Liver (tissue), 9 donors: ENCODE results near the gene RASAL2. TPM values are rescaled to one million over a fixed set of nuclear protein-coding genes. Genes with fewer than 3 reads are reported as not detected.
"Not testable (repeated sequence)": the region's sequence is repeated elsewhere in the genome, so short reads cannot be mapped to it uniquely, and the experiment has no call there.

Experiments
- DNase-seq: peaks from one replicate; pipeline ENCODE4 v3.0.0-alpha.2; 2017; ENCODE audit warnings: low spot score
- H3K27ac ChIP-seq, 2 donors: one replicate each; pipeline ENCODE4 v1.7.0; 2013; ENCODE audit warnings: inconsistent platforms in 2 of 2, low read length in 2 of 2, control low read depth in 1 of 2, low read depth in 1 of 2, mild to moderate bottlenecking in 1 of 2
- H3K27me3 ChIP-seq, 4 donors: one replicate each; pipeline versions ENCODE4 v1.6.1 to v1.7.0; 2013; ENCODE audit warnings: low read length in 3 of 4, inconsistent platforms in 1 of 4, mild to moderate bottlenecking in 1 of 4, moderate library complexity in 1 of 4; ENCODE audit not compliant: control insufficient read depth in 4 of 4, insufficient read depth in 4 of 4
- H3K36me3 ChIP-seq, 4 donors: one replicate each; pipeline versions ENCODE4 v1.6.1 to v1.7.0; 2013; ENCODE audit warnings: low read length in 3 of 4, mild to moderate bottlenecking in 3 of 4, low read depth in 1 of 4, moderate library complexity in 1 of 4; ENCODE audit not compliant: control insufficient read depth in 4 of 4, insufficient read depth in 3 of 4
- H3K4me1 ChIP-seq, 4 donors: one replicate each; pipeline versions ENCODE4 v1.6.1 to v1.7.0; 2013; ENCODE audit warnings: low read length in 3 of 4, mild to moderate bottlenecking in 3 of 4, moderate library complexity in 1 of 4; ENCODE audit not compliant: control insufficient read depth in 4 of 4, insufficient read depth in 4 of 4
- H3K4me3 ChIP-seq, 3 donors: one replicate each; pipeline versions ENCODE4 v1.6.1 to v1.7.0; 2013; ENCODE audit warnings: low read length in 3 of 3, control low read depth in 1 of 3, low read depth in 1 of 3, mild to moderate bottlenecking in 1 of 3
- H3K9ac ChIP-seq, 2 donors: one replicate each; pipeline ENCODE4 v1.7.0; 2013; ENCODE audit warnings: low read length in 2 of 2, mild to moderate bottlenecking in 2 of 2, moderate library complexity in 2 of 2, control low read depth in 1 of 2, low read depth in 1 of 2
- H3K9me3 ChIP-seq, 4 donors: one replicate each; pipeline versions ENCODE4 v1.6.1 to v1.7.0; 2013; ENCODE audit warnings: low read length in 3 of 4; ENCODE audit not compliant: control insufficient read depth in 4 of 4
- ATF3 ChIP-seq: IDR thresholded peaks from 2 replicates; pipeline ENCODE4 v1.6.1; 2016; ENCODE audit warnings: antibody characterized with exemption
- CTCF ChIP-seq: fragments of 150-350 bp; IDR thresholded peaks from 2 replicates; pipeline ENCODE4 v1.5.1; 2017; ENCODE audit warnings: improper control_type of control experiment, low read depth, low read length; ENCODE audit not compliant: missing input control
- EGR1 ChIP-seq, 2 donors: IDR thresholded peaks; 2 replicates each; pipeline ENCODE4 v1.6.1; 2016 to 2018; ENCODE audit warnings: antibody characterized with exemption in 2 of 2, low read depth in 2 of 2
- FOXA1 ChIP-seq: IDR thresholded peaks from 2 replicates; pipeline ENCODE4 v1.6.1; 2016; ENCODE audit warnings: antibody characterized with exemption
- FOXA2 ChIP-seq: IDR thresholded peaks from 2 replicates; pipeline ENCODE4 v1.6.1; 2016; ENCODE audit warnings: antibody characterized with exemption
- GABPA ChIP-seq, 2 donors: IDR thresholded peaks in 1 of 2; conservative IDR thresholded peaks in 1 of 2; 2 replicates each; pipeline ENCODE4 v1.6.1; 2016; ENCODE audit warnings: antibody characterized with exemption in 2 of 2, mild to moderate bottlenecking in 1 of 2, moderate library complexity in 1 of 2
- HNF4A ChIP-seq, 2 donors: conservative IDR thresholded peaks; 2 replicates each; pipeline ENCODE4 v1.6.1; 2016; ENCODE audit warnings: antibody characterized with exemption in 2 of 2, mild to moderate bottlenecking in 2 of 2
- HNF4G ChIP-seq: IDR thresholded peaks from 2 replicates; pipeline ENCODE4 v1.6.1; 2016; ENCODE audit warnings: antibody characterized with exemption
- JUND ChIP-seq, 2 donors: IDR thresholded peaks; 2 replicates each; pipeline ENCODE4 v1.6.1; 2016; ENCODE audit warnings: antibody characterized with exemption in 2 of 2
- MAX ChIP-seq: IDR thresholded peaks from 2 replicates; pipeline ENCODE4 v1.6.1; 2016; ENCODE audit warnings: antibody characterized with exemption
- NR2F2 ChIP-seq: IDR thresholded peaks from 2 replicates; pipeline ENCODE4 v1.6.1; 2016; ENCODE audit warnings: antibody characterized with exemption
- RAD21 ChIP-seq, 2 donors: IDR thresholded peaks; 2 replicates each; pipeline ENCODE4 v1.6.1; 2016; ENCODE audit warnings: antibody characterized with exemption in 2 of 2, mild to moderate bottlenecking in 2 of 2
- REST ChIP-seq: IDR thresholded peaks from 2 replicates; pipeline ENCODE4 v1.6.1; 2016; ENCODE audit warnings: antibody characterized with exemption, mild to moderate bottlenecking
- RXRA ChIP-seq, 2 donors: IDR thresholded peaks; 2 replicates each; pipeline ENCODE4 v1.6.1; 2017 to 2018; ENCODE audit warnings: antibody characterized with exemption in 2 of 2, mild to moderate bottlenecking in 1 of 2
- SP1 ChIP-seq: IDR thresholded peaks from 2 replicates; pipeline ENCODE4 v1.6.1; 2018; ENCODE audit warnings: antibody characterized with exemption, mild to moderate bottlenecking
- TAF1 ChIP-seq: conservative IDR thresholded peaks from 2 replicates; pipeline ENCODE4 v1.6.1; 2016; ENCODE audit warnings: antibody characterized with exemption, mild to moderate bottlenecking
- YY1 ChIP-seq: IDR thresholded peaks from 2 replicates; pipeline ENCODE4 v1.6.1; 2016; ENCODE audit warnings: antibody characterized with exemption, mild to moderate bottlenecking
- ZBTB33 ChIP-seq: IDR thresholded peaks from 2 replicates; pipeline ENCODE4 v1.6.1; 2016; ENCODE audit warnings: antibody characterized with exemption
- WGBS: extraction: QIAGEN DNeasy Blood & Tissue Kit; methylation state at CpG from one replicate; pipeline ENCODE4 v1.1.7; 2013; 5-methylcytosine and 5-hydroxymethylcytosine counted together
- polyA plus RNA-seq, 2 donors: library from polyadenylated mRNA; stranded (reverse) in 1 of 2; unstranded in 1 of 2; fragments of 200-250 nt in 1 of 2; fragments of >200 nt in 1 of 2; fragmentation: Nextera tagmentation in 1 of 2; extraction: Ambion mirVana in 1 of 2; gene quantifications; one replicate each; pipeline versions ENCODE4 v1.2.1 to v1.2.3, GENCODE V29; 2013 to 2015
- total RNA-seq, 2 donors: library from RNA; depleted of rRNA; stranded (reverse); fragments of >200 nt; gene quantifications; one replicate each; pipeline ENCODE4 v1.2.3, GENCODE V29; 2014
- donor health status: healthy.
- donor health status: healthy.
- donor health status: healthy.
- donor health status: healthy.
- donor health status: healthy.

The RASAL2 gene
- total and polyA plus RNA-seq, 4 donors = 1.8 to 8.1 (median 4.1) TPM

GRCh38 chr1:178243119-178243518, 149.2 kb downstream of the RASAL2 start:
- no peaks in the 10 kb centered on the region for H3K36me3 ChIP-seq
- DNase-seq = no peak
- H3K4me1 ChIP-seq = no peaks in the 10 kb centered on the region
- H3K27me3 ChIP-seq = no peaks in the 10 kb centered on the region
- peaks cover 0 to under 1% (median 0%) of the 10 kb centered on the region in 4 donors for H3K9me3 ChIP-seq
- WGBS = 90% methylated on average over 1 of the region's 1 CpG
- no peak overlapping the region for H3K27ac ChIP-seq
- no peak overlapping the region for H3K9ac ChIP-seq
- no peak overlapping the region for H3K4me3 ChIP-seq
- no peak for TF ChIP-seq HNF4A (conservative IDR thresholded peaks at IDR 0.05)

GRCh38 chr1:178243890-178244289, 150.0 kb downstream of the RASAL2 start:
- TF ChIP-seq SP1 = no peak
- TF ChIP-seq GABPA (IDR thresholded peaks at IDR 0.05 in 1 of 2, conservative IDR thresholded peaks at IDR 0.05 in 1 of 2) = no peak
- no peak for TF ChIP-seq REST
- no peak for TF ChIP-seq HNF4G
- TF ChIP-seq JUND (IDR thresholded peaks at IDR 0.05) = no peak
- no peak for TF ChIP-seq CTCF
- TF ChIP-seq YY1 = no peak
- no peak for TF ChIP-seq ATF3
- TF ChIP-seq TAF1 = no peak
- no peak for TF ChIP-seq NR2F2
- no peak for TF ChIP-seq RXRA (IDR thresholded peaks at IDR 0.05)
- TF ChIP-seq FOXA2 = no peak
- TF ChIP-seq HNF4A (conservative IDR thresholded peaks at IDR 0.05) = no peak
- TF ChIP-seq ZBTB33 = no peak
- TF ChIP-seq EGR1 (IDR thresholded peaks at IDR 0.05; ENCODE audit: low read depth in 2 of 2) = no peak
- no peak for TF ChIP-seq RAD21 (IDR thresholded peaks at IDR 0.05)
- no peak for TF ChIP-seq MAX
- no peak for TF ChIP-seq FOXA1
- H3K4me3 ChIP-seq = no peak overlapping the region
- no peak overlapping the region for H3K27ac ChIP-seq
- no peaks in the 10 kb centered on the region for H3K4me1 ChIP-seq
- H3K36me3 ChIP-seq = no peaks in the 10 kb centered on the region
- no peaks in the 10 kb centered on the region for H3K27me3 ChIP-seq
- H3K9me3 ChIP-seq = peaks cover 0 to 5% (median 1%) of the 10 kb centered on the region in 4 donors
- no peak for DNase-seq
- WGBS = 82% methylated on average over 2 of the region's 2 CpGs
- no peak overlapping the region for H3K9ac ChIP-seq

- H3K9ac ChIP-seq = not testable (repeated sequence)
- WGBS = 94% methylated on average over 3 of the region's 3 CpGs
Measured at GRCh38 chr1:178248284-178248683, 154.4 kb downstream of the RASAL2 start.

GRCh38 chr1:178253581-178253980, 159.7 kb downstream of the RASAL2 start:
- DNase-seq, H3K27me3 ChIP-seq, H3K27ac ChIP-seq, H3K36me3 ChIP-seq, H3K4me1 ChIP-seq, H3K4me3 ChIP-seq, H3K9ac ChIP-seq: not testable (repeated sequence)
- WGBS = 95% methylated on average over 3 of the region's 3 CpGs
- H3K9me3 ChIP-seq = peaks cover 0 to 12% (median 0%) of the 10 kb centered on the region in 4 donors

More at GRCh38 chr1:178248284-178248683, 154.4 kb downstream of the RASAL2 start:
- not testable (repeated sequence) for H3K27me3 ChIP-seq, DNase-seq, H3K4me3 ChIP-seq, H3K27ac ChIP-seq, H3K4me1 ChIP-seq, H3K36me3 ChIP-seq
- peaks cover 0 to 11% (median 1%) of the 10 kb centered on the region in 4 donors for H3K9me3 ChIP-seq
